Measurements from ENCODE around the gene NTF4. TPM values are rescaled to one million over a fixed set of nuclear protein-coding genes. Genes with fewer than 3 reads are reported as not detected.
"Not testable (repeated sequence)": the region's sequence is repeated elsewhere in the genome, so short reads cannot be mapped to it uniquely, and the experiment has no call there.

The NTF4 gene
- total and polyA plus RNA-seq, 12 donors, result 0.06 to 1.6 (median 0.71) TPM; not detected in 7

DNA sequence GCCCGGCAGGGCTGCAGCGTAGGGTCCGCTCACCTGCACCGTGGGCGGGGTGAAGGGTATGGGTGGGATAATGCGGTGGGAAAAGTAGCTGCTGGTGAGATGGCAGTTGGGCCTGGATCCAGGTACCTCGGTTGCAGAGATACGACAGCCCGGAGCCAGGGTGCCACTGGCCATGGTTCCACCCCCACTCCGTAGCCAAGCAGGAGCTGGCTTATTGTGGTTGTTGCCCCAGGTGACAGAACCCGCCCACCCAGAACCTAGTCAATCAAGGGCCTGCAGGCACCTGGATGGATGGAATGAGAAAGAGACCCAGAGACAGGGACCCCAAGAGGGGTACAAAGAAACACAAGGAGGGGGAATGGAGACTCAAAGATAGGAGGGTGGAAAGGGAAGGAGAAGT is 44.3 kb downstream of the NTF4 start:
- DNase-seq (no peak), ATAC-seq (no peak)
- peaks cover 0 to 27% (median 23%) of the 10 kb centered on the region in 9 donors for H3K4me1 ChIP-seq
- no peak overlapping the region for H3K27ac ChIP-seq
- no peaks in the 10 kb centered on the region for H3K9me3 ChIP-seq
- 73 to 77% methylated on average over 11 of the region's 11 CpGs for WGBS, 2 donors
- no peak overlapping the region for H3K4me3 ChIP-seq
- TF ChIP-seq CTCF (IDR thresholded peaks at IDR 0.05), result no peak
- peaks cover 0 to 41% (median 14%) of the 10 kb centered on the region in 7 donors for H3K27me3 ChIP-seq
- peaks cover 0 to 10% (median 3%) of the 10 kb centered on the region in 9 donors for H3K36me3 ChIP-seq
- intact Hi-C loops (cut with DNase I), result no loop called here

GRCh38 chr19:49019242-49019932 is 45.2 kb downstream of the NTF4 start:
- Histone ChIP-seq H3K4me3 (peak overlapping the region; percentile 32 to 59 (median 54)), H3K27me3 (peaks cover 0 to 41% (median 14%) of the 10 kb centered on the region in 7 donors), H3K36me3 (peaks cover 0 to 19% (median 13%) of the 10 kb centered on the region in 9 donors), H3K27ac (no peak overlapping the region), H3K9me3 (no peaks in the 10 kb centered on the region), H3K4me1 (peaks cover 0 to 27% (median 23%) of the 10 kb centered on the region in 9 donors)
- peak in 3 of 9 donors; percentile 6 to 15 (median 7) for TF ChIP-seq CTCF (IDR thresholded peaks at IDR 0.05)
- 10 to 24% methylated on average over 41 of the region's 41 CpGs for WGBS, 2 donors
- DNase-seq (peak; percentile 46 to 69), ATAC-seq (peak; percentile 46 to 73 (median 60))
- intact Hi-C loops (cut with DNase I), result no loop called here

- H3K27ac ChIP-seq; intact Hi-C loops (cut with DNase I); H3K9me3 ChIP-seq: not testable (repeated sequence)
- ATAC-seq, result peak in 7 of 8 donors; percentile 6 to 36 (median 27)
- H3K36me3 ChIP-seq, result peaks cover 0 to 27% (median 13%) of the 10 kb centered on the region in 9 donors
- peak overlapping the region; percentile 32 to 59 (median 54) for H3K4me3 ChIP-seq
- 5% methylated on average over 46 to 49 of the region's 50 CpGs for WGBS, 2 donors
- H3K27me3 ChIP-seq, result peaks cover 0 to 41% (median 14%) of the 10 kb centered on the region in 7 donors
- peak in 1 of 2 donors; percentile 16 for DNase-seq
- peaks cover 0 to 27% (median 23%) of the 10 kb centered on the region in 9 donors for H3K4me1 ChIP-seq
These were observed 46.0 kb downstream of the NTF4 start for GRCh38 chr19:49018388-49019241.

GRCh38 chr19:49017666-49018351 is 46.8 kb downstream of the NTF4 start:
- Histone ChIP-seq H3K9me3 (no peaks in the 10 kb centered on the region), H3K36me3 (peaks cover 0 to 34% (median 13%) of the 10 kb centered on the region in 9 donors), H3K27ac (peak overlapping the region in 1 of 10 donors; percentile 18), H3K4me1 (peaks cover 0 to 27% (median 23%) of the 10 kb centered on the region in 9 donors), H3K27me3 (peaks cover 0 to 41% (median 14%) of the 10 kb centered on the region in 7 donors), H3K4me3 (peak overlapping the region; percentile 32 to 59 (median 54))
- 1% methylated on average over 62 of the region's 62 CpGs for WGBS, 2 donors
- intact Hi-C loops (cut with DNase I), result no loop called here
- peak; percentile 15 to 64 (median 57) for TF ChIP-seq CTCF (IDR thresholded peaks at IDR 0.05)
- peak; percentile 15 to 55 for DNase-seq
- peak; percentile 49 to 76 (median 66) for ATAC-seq

All from heart right ventricle (tissue), 16 donors.